ENCODE data around the gene C2CD4C.
"Not testable (repeated sequence)": the region's sequence is repeated elsewhere in the genome, so short reads cannot be mapped to it uniquely, and the experiment has no call there.

The C2CD4C gene

DNA sequence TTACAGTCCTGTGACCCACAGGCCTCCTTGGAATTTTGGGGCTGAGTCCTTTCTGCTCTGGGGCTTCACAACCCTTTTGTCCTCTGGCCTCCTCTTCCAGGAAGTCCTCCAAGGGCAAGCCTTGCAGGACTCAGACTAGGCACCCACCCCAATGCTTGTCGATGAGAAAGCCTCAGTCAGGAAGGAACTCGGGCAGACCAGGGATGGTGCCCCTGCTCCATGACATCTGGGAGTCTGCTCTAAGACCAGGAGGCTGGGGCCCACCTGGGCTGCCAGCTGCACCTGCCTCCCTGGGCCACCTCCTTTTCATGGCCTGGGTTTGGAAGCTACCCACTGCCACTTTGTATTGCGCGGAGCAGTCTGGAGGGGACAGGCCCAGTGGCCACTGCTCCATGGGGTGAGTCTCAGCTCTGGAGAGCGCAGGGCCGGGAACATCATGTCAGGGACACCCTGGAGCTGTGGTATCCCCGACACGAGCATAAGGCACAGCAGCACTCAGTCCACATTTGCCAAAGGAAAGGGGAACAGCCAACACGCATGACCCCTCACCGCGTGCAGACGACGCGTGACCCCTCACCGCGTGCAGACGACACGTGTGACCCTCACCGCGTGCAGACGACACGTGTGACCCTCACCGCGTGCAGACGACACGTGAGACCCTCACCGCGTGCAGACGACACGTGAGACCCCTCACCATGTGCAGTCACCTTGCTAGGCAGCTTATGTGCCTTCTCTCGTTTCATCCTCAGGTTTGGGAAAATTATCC lies 10.8 kb downstream of the C2CD4C start:
- no peak for FAIRE-seq

DNA sequence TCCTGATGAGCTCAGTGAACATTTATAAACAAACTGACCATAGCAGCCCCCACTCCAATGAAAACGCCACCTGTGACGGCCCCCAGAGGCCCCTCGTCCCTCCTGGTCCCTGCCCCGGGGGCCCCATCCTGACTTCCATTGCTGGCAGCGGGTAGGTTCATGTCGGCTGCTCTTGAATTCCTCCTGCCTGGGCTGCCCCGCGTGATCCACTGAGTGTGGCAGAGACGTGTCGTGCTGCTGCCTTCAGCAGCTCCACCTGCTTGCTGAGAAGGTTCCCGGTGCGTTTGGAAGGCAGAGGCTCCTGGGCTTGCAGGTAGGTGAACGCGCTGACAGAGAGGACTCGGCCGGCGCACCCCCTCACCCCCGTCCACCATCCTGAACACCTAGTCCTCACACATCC lies 11.6 kb downstream of the C2CD4C start:
- FAIRE-seq = no peak

DNA sequence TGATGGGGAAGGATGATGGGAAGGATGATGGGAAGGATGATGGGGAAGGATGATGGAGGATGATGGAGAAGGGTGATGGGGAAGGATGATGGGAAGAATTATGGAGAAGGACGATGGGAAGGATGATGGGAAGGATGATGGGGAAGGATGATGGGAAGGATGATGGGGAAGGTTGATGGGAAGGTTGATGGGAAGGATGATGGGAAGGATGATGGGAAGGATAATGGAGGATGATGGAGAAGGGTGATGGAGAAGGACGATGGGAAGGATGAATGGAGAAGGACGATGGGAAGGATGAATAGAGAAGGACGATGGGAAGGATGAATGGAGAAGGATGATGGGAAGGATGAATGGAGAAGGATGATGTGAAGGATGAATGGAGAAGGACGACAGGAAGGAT lies 13.5 kb downstream of the C2CD4C start:
- no peak for FAIRE-seq

DNA sequence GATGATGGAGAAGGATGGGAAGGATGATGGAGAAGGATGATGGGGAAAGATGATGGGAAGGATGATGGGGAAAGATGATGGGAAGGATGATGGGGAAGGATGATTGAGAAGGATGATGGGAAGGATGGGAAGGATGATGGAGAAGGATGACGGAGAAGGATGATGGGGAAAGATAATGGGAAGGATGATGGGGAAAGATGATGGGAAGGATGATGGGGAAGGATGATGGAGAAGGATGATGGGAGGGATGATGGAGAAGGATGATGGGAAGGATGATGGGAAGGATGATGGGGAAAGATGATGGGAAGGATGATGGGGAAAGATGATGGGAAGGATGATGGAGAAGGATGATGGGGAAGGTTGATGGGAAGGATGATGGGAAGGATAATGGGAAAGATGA lies 14.1 kb downstream of the C2CD4C start:
- FAIRE-seq = not testable (repeated sequence)

DNA sequence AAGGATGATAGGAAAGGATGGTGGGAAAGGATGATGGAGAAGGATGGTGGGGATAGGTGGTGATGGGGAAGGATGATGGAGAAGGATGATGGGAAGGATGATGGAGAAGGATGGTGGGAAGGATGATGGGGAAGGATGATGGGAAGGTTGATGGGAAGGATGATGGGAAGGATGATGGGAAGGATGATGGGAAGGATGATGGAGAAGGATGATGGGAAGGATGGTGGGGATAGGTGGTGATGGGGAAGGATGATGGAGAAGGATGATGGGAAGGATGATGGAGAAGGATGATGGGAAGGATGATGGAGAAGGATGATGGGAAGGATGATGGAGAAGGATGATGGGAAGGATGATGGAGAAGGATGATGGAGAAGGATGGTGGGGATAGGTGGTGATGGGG lies 15.4 kb downstream of the C2CD4C start:
- not testable (repeated sequence) for FAIRE-seq

DNA sequence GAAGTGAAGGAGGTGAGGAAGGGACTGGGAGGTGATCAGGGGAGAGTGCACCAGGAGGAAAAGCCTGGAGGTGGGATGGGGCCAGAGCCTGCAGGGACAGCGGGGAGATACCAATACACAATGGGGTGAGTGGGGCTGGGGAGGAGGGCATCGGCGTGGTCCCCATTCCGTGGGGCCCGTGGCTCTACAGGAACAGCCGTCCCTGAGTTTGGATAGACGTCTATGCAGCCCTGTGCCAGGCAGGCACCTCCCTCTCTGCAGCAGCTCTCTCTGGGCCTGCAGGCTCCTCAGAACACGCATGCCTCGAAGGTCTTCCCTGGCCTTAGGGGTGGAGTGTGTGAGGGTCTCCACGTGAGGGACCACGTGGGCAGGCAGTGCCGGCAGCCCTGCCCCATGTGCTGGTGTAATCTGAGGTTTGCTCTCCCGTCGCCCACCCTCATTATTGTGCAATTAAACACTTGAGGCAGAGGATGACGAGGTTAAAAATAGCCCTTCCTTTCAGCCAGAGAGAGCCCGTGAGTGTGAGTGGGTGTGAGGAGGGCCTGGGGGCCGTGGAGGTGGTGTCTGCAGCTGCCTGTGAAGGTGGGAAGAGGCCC lies 16.5 kb downstream of the C2CD4C start:
- FAIRE-seq = no peak

DNA sequence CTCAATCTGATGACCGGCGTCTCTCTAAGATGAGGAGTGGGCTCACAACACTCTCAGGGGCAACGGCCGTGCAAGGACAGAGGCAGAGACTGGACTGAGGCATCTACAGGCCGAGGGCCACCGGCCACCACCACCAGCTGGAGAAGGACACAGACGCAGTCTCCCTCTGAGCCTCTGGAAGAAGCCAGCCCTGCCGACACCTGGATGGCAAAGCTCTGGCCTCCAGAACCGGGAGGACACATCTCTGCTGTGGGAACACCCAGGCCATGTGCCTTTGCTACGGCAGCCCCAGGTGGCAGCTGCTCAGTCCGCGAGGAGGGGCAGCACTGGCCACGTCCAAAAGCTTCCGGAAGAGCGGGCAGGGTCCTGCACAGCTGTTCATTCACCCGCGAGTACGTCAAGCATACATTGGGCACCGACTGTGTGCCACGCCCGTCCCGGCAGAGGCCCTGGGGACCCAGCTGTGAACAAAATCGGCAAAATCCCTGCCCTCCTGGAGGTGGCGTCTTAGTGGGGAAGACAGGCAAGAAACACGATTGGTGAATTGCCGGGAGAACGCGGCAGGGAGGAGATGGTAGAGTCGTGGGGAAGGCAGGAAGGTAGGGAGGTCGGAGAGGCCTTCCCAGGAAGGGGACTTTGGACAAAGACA lies 17.1 kb downstream of the C2CD4C start:
- FAIRE-seq = no peak

DNA sequence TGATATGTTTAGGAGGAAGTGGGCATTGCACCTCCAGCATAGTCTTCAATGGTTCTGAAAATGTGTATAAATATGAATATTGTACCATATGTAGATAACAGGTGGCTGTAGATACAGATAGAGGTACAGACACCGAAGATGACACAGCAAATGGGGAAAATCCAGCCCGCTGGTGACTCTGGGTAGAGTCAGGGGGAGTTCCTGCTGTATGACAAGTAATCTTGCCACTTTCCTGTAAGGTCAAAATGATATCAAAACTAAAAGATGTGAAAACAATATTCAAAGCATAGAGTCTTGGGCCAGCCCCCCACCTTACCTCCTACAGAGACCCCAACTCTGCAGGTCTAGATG lies 17.8 kb downstream of the C2CD4C start:
- no peak for FAIRE-seq

DNA sequence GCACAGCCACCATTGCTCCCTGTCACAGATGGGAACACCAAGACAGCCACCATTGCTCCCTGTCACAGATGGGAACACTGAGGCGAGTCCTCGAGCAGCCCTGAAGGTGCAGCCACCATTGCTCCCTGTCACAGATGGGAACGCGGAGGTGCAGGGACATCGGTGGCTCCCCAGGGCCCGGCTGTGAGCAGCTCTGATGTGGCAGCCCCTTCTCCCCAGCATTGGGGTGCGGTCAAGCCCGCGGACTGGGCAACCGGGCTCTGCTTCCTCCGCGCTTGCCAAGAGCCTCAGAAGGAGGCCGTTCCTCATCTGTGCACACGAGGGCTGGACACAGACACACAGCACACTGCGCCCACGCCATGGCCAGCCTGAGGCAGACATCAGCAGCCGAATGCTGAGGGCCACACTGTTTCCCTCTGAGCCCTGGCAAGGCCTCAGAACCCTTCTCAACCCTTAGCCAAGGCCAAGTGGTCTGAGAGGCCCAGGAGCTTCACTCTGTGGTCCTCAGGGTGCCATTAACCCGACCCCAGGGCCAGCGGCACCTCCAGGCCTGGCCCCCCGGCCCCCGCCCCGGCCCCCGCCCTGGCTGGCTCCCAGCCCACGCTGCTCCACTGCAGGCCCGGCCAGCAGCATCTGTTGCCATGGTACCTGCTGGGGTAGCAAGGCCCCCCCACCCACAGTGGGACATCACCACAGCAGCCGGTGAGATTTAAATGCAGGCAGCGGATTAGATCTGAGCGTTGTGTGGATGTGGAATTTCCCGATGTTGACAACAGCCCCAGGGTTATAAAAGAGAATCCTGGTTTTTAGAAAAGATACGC lies 18.4 kb downstream of the C2CD4C start:
- FAIRE-seq = no peak

DNA sequence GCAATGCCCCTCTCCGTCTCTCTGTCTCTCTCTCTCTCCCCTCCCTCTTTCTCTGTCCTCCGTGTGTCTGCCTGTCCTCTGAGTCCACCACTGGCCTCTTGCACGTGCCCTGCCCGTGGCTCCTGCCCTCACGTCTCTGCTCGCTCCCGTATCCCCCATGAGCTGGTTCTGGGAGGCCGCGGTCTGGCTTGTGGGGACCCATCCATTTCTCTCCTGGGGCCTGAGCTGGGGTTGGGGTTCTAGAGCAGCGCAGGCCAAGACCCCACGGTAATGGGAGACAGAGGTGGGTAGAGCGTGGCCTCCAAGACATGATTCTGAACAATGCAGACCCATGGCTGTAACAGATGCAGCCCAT lies 19.0 kb downstream of the C2CD4C start:
- no peak for FAIRE-seq

DNA sequence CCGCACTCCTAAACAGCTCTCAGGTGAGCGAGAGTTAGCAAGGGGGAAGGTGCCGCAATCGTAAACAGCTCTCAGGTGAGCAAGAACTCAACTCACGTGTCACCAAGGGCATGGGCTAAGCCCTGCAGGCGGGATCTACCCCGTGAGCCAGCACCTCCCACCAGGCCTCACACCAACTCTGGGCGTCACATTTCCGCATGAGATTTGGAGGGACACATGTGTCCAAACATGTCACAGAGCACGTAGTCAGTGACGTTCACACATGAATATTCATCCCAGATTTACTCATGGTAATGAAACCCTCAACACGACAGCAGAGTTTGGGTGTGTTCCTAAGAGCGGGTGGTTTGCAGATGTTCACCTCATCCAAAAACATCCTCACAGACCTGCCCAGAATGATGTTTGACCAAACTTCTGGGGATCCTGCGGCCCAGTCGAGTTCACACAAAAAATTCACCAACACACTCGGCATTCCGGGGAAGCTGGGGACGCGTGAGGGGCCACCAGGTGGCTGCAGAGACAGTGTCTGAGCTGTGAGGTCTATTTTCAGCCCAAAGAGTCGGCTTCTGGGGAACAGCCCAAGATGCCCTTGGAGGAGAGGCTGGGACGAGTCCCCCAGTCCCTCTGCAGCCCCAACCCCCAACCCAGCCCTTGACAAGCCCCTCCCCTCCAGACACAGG lies 19.6 kb downstream of the C2CD4C start:
- no peak for FAIRE-seq

DNA sequence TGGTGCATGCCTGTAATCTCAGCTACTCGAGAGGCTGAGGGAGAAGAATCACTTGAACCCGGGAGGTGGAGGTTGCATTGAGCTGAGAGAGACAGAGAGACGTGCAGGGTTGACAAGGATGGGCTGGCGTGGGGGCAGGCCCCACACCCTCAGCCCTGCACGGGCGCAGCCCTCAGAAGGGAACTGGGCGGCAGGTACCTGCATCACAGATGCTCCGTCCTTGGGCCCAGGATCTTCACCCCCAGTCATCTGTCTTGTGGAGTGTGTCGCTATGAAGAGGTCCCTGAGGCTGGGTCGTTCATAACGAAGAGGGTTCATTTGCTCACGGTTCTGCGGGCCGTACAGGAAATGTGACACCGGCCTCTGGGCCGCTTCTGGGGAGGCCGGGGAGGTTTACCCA lies 20.3 kb downstream of the C2CD4C start:
- no peak for FAIRE-seq

DNA sequence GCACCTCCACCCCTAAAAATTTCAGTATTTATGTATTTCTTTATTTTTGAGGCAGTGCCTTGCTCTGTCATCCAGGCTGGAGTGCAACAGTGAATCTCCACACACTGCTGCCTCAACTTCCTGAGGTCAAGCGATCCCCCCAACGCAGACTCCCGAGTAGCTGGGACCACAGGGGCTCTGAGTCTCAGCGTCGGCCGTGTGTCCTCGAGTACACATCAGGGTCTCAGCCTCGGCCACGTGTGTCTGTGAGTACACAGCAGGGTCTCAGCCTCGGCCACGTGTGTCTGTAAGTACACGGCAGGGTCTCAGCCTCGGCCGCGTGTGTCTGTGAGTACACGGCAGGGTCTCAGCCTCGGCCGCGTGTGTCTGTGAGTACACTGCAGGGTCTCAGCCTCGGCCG lies 21.2 kb downstream of the C2CD4C start:
- FAIRE-seq = no peak

DNA sequence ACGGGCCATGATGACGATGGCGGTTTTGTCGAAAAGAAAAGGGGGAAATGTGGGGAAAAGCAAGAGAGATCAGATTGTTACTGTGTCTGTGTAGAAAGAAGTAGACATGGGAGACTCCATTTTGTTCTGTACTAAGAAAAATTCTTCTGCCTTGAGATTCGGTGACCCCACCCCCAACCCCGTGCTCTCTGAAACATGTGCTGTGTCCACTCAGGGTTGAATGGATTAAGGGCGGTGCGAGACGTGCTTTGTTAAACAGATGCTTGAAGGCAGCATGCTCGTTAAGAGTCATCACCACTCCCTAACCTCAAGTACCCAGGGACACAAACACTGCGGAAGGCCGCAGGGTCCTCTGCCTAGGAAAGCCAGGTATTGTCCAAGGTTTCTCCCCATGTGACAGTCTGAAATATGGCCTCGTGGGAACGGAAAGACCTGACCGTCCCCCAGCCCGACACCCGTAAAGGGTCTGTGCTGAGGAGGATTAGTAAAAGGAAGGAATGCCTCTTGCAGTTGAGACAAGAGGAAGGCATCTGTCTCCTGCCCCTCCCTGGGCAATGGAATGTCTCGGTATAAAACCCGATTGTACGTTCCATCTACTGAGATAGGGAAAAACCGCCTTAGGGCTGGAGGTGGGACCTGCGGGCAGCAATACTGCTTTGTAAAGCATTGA lies 22.2 kb downstream of the C2CD4C start:
- not testable (repeated sequence) for FAIRE-seq

DNA sequence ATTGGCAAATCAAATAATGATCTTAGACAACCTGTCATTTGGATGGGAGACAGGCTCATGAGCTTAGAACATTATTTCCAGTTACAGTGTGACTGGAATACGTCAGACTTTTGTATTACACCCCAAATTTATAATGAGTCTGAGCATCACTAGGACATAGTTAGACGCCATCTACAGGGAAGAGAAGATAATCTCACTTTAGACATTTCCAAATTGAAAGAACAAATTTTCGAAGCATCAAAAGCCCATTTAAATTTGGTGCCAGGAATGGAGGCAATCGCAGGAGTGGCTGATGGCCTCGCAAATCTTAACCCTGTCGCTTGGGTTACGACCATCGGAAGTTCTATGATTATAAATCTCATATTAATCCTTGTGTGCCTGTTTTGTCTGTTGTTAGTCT lies 22.8 kb downstream of the C2CD4C start:
- FAIRE-seq = not testable (repeated sequence)

DNA sequence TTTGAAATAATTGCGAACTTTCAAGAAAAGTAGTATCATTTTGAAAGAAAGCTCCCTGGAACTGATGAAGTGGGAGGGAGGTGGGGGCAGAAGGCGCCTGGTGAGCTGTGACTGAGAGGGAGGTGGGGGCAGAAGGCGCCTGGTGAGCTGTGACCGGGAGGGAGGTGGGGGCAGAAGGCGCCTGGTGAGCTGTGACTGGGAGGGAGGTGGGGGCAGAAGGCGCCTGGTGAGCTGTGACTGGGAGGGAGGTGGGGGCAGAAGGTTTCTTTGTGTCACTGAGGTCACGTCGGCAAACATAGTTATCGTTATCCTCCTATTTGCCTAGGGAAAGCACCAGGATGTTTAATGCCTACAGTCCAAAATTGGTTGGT lies 24.2 kb downstream of the C2CD4C start:
- FAIRE-seq = no peak

DNA sequence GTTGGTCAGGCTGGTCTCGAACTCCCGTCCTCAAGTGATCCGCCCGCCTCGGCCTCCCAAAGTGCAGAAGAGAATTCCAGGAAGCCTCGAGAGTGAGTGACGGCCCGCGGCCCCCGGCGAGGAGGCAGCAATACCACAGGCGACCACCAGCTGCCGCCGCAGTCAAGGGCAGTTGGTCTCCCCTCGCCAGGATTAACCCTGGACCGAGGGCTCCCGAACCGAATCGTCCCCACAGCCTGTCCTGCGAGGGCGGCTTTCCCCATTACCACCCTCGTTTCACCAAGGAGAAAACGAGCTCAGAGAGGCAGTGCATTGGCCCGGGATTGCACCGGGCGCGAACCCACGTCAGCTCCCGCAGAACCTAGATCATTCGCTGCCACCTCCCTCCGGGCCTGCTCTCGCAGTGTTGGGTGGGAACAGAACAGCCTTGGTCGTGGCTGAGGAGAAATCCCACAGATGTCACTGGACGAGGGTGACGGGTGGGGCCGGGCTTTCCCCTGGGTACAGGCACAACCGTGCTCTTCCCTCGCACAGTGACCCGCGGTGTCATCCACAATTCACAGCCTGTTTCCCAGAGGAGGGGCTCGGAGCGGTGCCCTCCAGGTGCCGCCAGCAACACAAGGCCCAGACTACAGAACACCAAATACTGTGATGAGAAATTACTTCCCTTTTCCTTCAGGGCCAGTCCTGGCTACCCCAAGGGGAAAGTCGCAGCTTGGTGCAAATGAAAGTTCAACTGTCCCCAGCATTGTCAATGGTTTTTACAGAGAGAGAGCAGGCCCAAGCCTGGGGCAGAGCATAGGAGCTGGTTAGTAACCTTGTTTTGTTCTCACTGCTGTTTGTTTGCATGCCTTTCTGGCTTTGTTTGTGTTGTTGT lies 24.8 kb downstream of the C2CD4C start:
- FAIRE-seq = no peak

DNA sequence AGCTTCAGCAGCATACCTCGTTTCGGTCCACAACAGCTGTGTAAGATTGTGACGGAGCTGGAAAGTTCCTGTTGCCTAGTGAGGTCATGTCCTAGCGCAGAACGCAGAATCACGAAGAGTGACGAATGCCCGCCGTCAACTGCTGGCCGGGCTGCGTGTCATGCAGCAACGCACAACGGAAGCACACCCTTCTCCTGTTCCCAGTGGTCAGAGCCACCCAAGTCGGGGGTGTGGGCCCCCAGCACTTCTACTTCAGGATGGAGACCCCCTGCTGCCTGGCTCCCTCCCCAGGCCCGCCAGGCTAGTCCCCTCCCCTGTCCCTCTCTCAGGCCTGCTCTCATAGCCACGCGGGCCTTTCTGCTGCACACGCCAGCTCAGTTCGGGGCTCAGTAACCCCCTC lies 25.9 kb downstream of the C2CD4C start:
- FAIRE-seq = no peak

DNA sequence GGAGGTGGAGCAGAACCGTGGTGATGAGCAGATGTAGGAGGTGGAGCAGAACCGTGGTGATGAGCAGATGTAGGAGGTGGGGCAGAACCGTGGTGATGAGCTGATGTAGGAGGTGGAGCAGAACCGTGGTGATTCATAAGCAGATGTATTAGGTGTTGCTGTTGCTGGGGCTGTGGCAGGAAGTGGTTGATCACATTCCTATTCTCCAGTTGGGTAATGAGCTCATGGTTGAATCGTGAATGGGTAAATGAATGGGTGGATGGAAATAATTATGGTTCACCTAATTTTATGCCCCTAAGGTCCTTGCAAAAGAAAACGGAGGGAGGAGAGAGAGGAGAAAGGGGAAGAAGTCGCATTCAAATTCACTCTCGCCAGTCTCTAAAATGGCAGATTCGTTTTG lies 26.4 kb downstream of the C2CD4C start:
- FAIRE-seq = not testable (repeated sequence)

DNA sequence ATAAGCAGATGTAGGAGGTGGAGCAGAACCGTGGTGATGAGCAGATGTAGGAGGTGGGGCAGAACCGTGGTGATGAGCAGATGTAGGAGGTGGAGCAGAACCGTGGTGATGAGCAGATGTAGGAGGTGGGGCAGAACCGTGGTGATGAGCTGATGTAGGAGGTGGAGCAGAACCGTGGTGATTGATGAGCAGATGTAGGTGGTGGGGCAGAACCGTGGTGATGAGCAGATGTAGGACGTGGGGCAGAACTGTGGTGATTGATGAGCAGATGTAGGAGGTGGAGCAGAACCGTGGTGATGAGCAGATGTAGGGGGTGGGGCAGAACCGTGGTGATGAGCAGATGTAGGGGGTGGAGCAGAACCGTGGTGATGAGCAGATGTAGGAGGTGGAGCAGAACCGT lies 27.0 kb downstream of the C2CD4C start:
- FAIRE-seq = not testable (repeated sequence)

DNA sequence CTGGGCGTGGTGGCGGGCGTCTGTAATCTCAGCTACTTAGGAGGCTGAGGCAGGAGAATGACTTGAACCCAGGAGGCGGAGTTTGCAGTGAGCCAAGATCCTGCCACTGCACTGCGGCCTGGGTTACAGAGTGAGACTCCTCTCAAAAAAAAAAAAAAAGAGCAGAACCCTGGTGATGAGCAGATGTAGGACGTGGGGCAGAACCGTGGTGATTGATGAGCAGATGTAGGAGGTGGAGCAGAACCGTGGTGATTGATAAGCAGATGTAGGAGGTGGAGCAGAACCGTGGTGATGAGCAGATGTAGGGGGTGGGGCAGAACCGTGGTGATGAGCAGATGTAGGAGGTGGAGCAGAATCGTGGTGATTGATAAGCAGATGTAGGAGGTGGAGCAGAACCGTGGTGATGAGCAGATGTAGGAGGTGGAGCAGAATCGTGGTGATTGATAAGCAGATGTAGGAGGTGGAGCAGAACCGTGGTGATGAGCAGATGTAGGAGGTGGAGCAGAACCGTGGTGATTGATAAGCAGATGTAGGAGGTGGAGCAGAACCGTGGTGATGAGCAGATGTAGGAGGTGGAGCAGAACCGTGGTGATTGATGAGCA lies 28.2 kb downstream of the C2CD4C start:
- not testable (repeated sequence) for FAIRE-seq

Measured in endometrium (tissue), 2 donors.